Endothelial cell of umbilical vein (primary cell): Measurements from ENCODE around the gene PELI2. TPM values are rescaled to one million over a fixed set of nuclear protein-coding genes. Genes with fewer than 3 reads are reported as not detected.

Experiments used
- BruUV-seq: library from RNA; stranded (reverse); fragments of 400-500 nt; replicated peaks from 2 replicates; lab custom pipeline; 2021; lab: Mats Ljungman, UMichigan
- CTCF ChIA-PET: fragments of 300-600, 350-600 bp; sonication (Branson Sonifier 250); formaldehyde crosslinking; loops from one replicate; lab custom pipeline; 2021; ENCODE audit warnings: antibody characterized with exemption, inconsistent platforms; lab: Charles Lee
- POLR2A ChIA-PET: fragments of 300-600, 350-600 bp; sonication (Branson Sonifier 250); formaldehyde crosslinking; loops from one replicate; lab custom pipeline; 2021; ENCODE audit warnings: antibody characterized with exemption, inconsistent platforms; lab: Charles Lee
- DNase-seq: peaks from one replicate; pipeline ENCODE4 v3.0.0-alpha.2; 2011; ENCODE audit warnings: low read depth, low spot score
- FAIRE-seq: peaks from 2 replicates; lab custom pipeline; 2011; peaks lifted over from hg19 to GRCh38; lab: Jason Lieb, UNC
- H2AFZ ChIP-seq: 2 replicates; pipeline ENCODE4 v1.6.0; 2012; ENCODE audit warnings: low read depth, low read length, control low read depth, inconsistent platforms
- H3K27ac ChIP-seq: 2 replicates; pipeline ENCODE4 v1.5.1; 2011; ENCODE audit warnings: low read depth, mild to moderate bottlenecking, control low read depth, low read length, moderate library complexity; ENCODE audit not compliant: insufficient read depth
- H3K27me3 ChIP-seq, 2 experiments: 2 replicates each; pipeline versions ENCODE4 v1.6.0 to v1.6.1; 2011; ENCODE audit warnings: low read length in 2 of 2, mixed read lengths in 1 of 2; ENCODE audit not compliant: control insufficient read depth in 2 of 2, insufficient read depth in 2 of 2
- H3K36me3 ChIP-seq, 2 experiments: 2 replicates in 1 of 2; 3 replicates in 1 of 2; pipeline ENCODE4 v1.5.1; 2011; ENCODE audit warnings: low read length in 2 of 2, mild to moderate bottlenecking in 1 of 2, moderate library complexity in 1 of 2; ENCODE audit not compliant: control insufficient read depth in 2 of 2, insufficient read depth in 2 of 2; ENCODE audit errors: extremely low read depth in 1 of 2
- H3K4me1 ChIP-seq: 3 replicates; pipeline ENCODE4 v1.5.1; 2011; ENCODE audit warnings: mild to moderate bottlenecking, low read length; ENCODE audit not compliant: control insufficient read depth, insufficient read depth; ENCODE audit errors: extremely low read depth
- H3K4me2 ChIP-seq: 2 replicates; pipeline ENCODE4 v1.6.1; 2011; ENCODE audit warnings: low read length, control low read depth, mixed read lengths; ENCODE audit not compliant: insufficient read depth
- H3K4me3 ChIP-seq, 3 experiments: fragments of 200-600 bp in 1 of 3; sonication (generic), shearing (Covaris generic) in 1 of 3; replicated peaks in 1 of 3; 2 replicates each; pipeline ENCODE4 v1.5.1; 2011 to 2016; ENCODE audit warnings: control low read depth in 3 of 3, low read length in 3 of 3, mild to moderate bottlenecking in 2 of 3, inconsistent platforms in 1 of 3, low read depth in 1 of 3, moderate library complexity in 1 of 3; ENCODE audit not compliant: insufficient read depth in 1 of 3
- H3K79me2 ChIP-seq: 2 replicates; pipeline ENCODE4 v1.6.0; 2012; ENCODE audit warnings: low read length, inconsistent platforms; ENCODE audit not compliant: control insufficient read depth, insufficient read depth
- H3K9ac ChIP-seq: replicated peaks from 2 replicates; pipeline ENCODE3; 2011; ENCODE audit warnings: low read length, control low read depth; ENCODE audit not compliant: insufficient read depth; ENCODE audit errors: extremely low read depth
- H3K9me1 ChIP-seq: replicated peaks from 3 replicates; pipeline ENCODE4 v1.6.0; 2011; ENCODE audit warnings: mild to moderate bottlenecking, low read length; ENCODE audit not compliant: control insufficient read depth, insufficient read depth; ENCODE audit errors: extremely low read depth
- H3K9me3 ChIP-seq: replicated peaks from 2 replicates; pipeline ENCODE4 v1.5.1; 2012; ENCODE audit warnings: low read length, inconsistent platforms; ENCODE audit not compliant: control insufficient read depth, insufficient read depth
- H4K20me1 ChIP-seq: replicated peaks from 2 replicates; pipeline ENCODE3; 2011; ENCODE audit warnings: mild to moderate bottlenecking, low read length; ENCODE audit not compliant: control insufficient read depth, insufficient read depth; ENCODE audit errors: extremely low read depth
- CTCF ChIP-seq, 2 donors: IDR thresholded peaks; 1 replicate in 1 of 2; 2 replicates in 1 of 2; pipeline ENCODE4 v1.5.1; 2011; ENCODE audit warnings: low read length in 2 of 2, mild to moderate bottlenecking in 2 of 2, moderate library complexity in 2 of 2, control low read depth in 1 of 2, inconsistent platforms in 1 of 2, low read depth in 1 of 2; ENCODE audit not compliant: insufficient read depth in 1 of 2; ENCODE audit errors: extremely low read depth in 1 of 2
- EZH2 ChIP-seq: IDR thresholded peaks from 2 replicates; pipeline ENCODE4 v1.6.1; 2012; ENCODE audit warnings: borderline replicate concordance, low read depth, mild to moderate bottlenecking, moderate library complexity, low read length, inconsistent platforms; ENCODE audit not compliant: severe bottlenecking
- FOS ChIP-seq: IDR thresholded peaks from 2 replicates; pipeline ENCODE4 v1.6.1; 2011; ENCODE audit warnings: mild to moderate bottlenecking, low read length, moderate library complexity, borderline replicate concordance; ENCODE audit not compliant: insufficient read depth
- GATA2 ChIP-seq: IDR thresholded peaks from 2 replicates; pipeline ENCODE4 v1.7.0; 2011; ENCODE audit warnings: low read depth, mild to moderate bottlenecking, moderate library complexity, mixed read lengths, low read length; ENCODE audit not compliant: insufficient read length, insufficient read depth
- JUN ChIP-seq: IDR thresholded peaks from 2 replicates; pipeline ENCODE4 v1.6.1; 2011; ENCODE audit warnings: borderline replicate concordance, low read depth; ENCODE audit not compliant: insufficient read length, insufficient read depth
- MAX ChIP-seq: IDR thresholded peaks from 2 replicates; pipeline ENCODE4 v1.6.1; 2011; ENCODE audit not compliant: insufficient read depth, insufficient read length
- MYC ChIP-seq: IDR thresholded peaks from one replicate; pipeline ENCODE4 v1.6.1; 2011; ENCODE audit warnings: mild to moderate bottlenecking, low read depth, low read length
- POLR2A ChIP-seq: IDR thresholded peaks from 2 replicates; pipeline ENCODE4 v1.6.1; 2012; ENCODE audit warnings: low read depth, mild to moderate bottlenecking, control low read depth, low read length
- POLR2AphosphoS5 ChIP-seq: IDR thresholded peaks from 2 replicates; pipeline ENCODE4 v1.6.1; 2012; ENCODE audit warnings: low read depth, mild to moderate bottlenecking, control low read depth, low read length, moderate library complexity; ENCODE audit not compliant: insufficient read depth
- dilution Hi-C: fragments of 300-500 bp; cut with MboI; formaldehyde crosslinking; loops from one replicate; pipeline ENCODE4 v1.15.0; 2019; ENCODE audit warnings: low sequenced_read_pairs; ENCODE audit not compliant: extremely low pct_ligation_motif_present
- intact Hi-C: fragments of 100-400 bp; cut with micrococcal nuclease; formaldehyde crosslinking; loops from one replicate; pipeline ENCODE4 v1.10.0; 2022
- polyA plus RNA-seq, 4 experiments: library from polyadenylated mRNA; depleted of rRNA in 3 of 4; stranded (reverse) in 3 of 4; unstranded in 1 of 4; fragments of >200 nt; gene quantifications; 2 replicates each; pipeline versions ENCODE4 v1.2.1 to v1.2.3, GENCODE V29; 2011 to 2012; ENCODE audit warnings: missing spikeins in 1 of 4
- total RNA-seq: library from RNA; stranded (reverse); gene quantifications from 2 replicates; pipeline ENCODE4 v1.2.3, GENCODE V29; 2021

The PELI2 gene
- total and polyA plus RNA-seq, 2 donors (not counting 3 experiments of a cell fraction or from before 2014, with no cell fraction given) = 11.5 to 13.0 TPM

GRCh38 chr14:56082880-56083279 lies 35.3 kb upstream of the PELI2 start:
- Histone ChIP-seq H3K9me3 (no peaks in the 10 kb centered on the region), H3K36me3 (no peaks in the 10 kb centered on the region), H3K9ac (no peak overlapping the region), H3K27me3 (peaks cover 7 to 12% of the 10 kb centered on the region in 2 experiments), H3K4me3 (no peak overlapping the region), H3K4me2 (no peak overlapping the region), H3K79me2 (no peaks in the 10 kb centered on the region), H3K9me1 (no peaks in the 10 kb centered on the region), H2AFZ (no peak overlapping the region), H3K4me1 (no peaks in the 10 kb centered on the region), H4K20me1 (no peaks in the 10 kb centered on the region), H3K27ac (no peak overlapping the region)
- intact Hi-C loops = no loop called here
- no peak for TF ChIP-seq MAX
- no peak for TF ChIP-seq GATA2
- no peak for TF ChIP-seq FOS
- TF ChIP-seq EZH2 = no peak
- TF ChIP-seq JUN = no peak
- no peak for TF ChIP-seq POLR2A
- TF ChIP-seq POLR2AphosphoS5 = no peak
- no peak for TF ChIP-seq MYC
- TF ChIP-seq CTCF (IDR thresholded peaks at IDR 0.05; ENCODE audit: extremely low read depth in 1 of 2, insufficient read depth in 1 of 2, low read depth in 1 of 2, low read length in 2 of 2) = no peak
- FAIRE-seq (no peak), DNase-seq (no peak)
- dilution Hi-C loops = no loop called here
- ChIA-PET CTCF (interaction anchor here (0.8 to 1.3 kb wide), 2 partner anchors 12 to 391 kb away, joined by 4 to 6 read pairs; no protein-coding TSS in a partner anchor), POLR2A (interaction anchor here (0.7 kb wide), 1 partner anchor 211 kb away, joined by 12 read pairs; no protein-coding TSS in a partner anchor)
- BruUV-seq = no TSS peak
